ENCODE results near the gene NUDT14. TPM values are rescaled to one million over a fixed set of nuclear protein-coding genes. Genes with fewer than 3 reads are reported as not detected.

Gene NUDT14
- total and polyA plus RNA-seq, 2 of the 8 experiments (the other 6 are each of a cell fraction or from before 2014, with no cell fraction given), result 25.5 to 33.3 TPM

- Histone ChIP-seq H2BK15ac (ENCODE audit: low read length) (no peak overlapping the region), H3K4me1 (replicated peaks in 1 of 4; ENCODE audit: control insufficient read depth in 3 of 4, insufficient read depth in 4 of 4, low read length in 3 of 4) (peaks cover 0 to 14% (median 5%) of the 10 kb centered on the region in 4 experiments; a peak in 5 of 7 replicates), H3K79me1 (ENCODE audit: low read depth, low read length) (no peaks in the 10 kb centered on the region), H2BK12ac (ENCODE audit: low read depth, low read length) (0 out of 2 replicates have a peak overlapping the region, but pooled peaks have one; percentile 27), H3K23me2 (ENCODE audit: low read depth, low read length) (peaks cover 2% of the 10 kb centered on the region; the same call in 1 of the 2 replicates), H3K56ac (replicated peaks; ENCODE audit: insufficient read length, low read depth, low read length) (no peak overlapping the region), H4K8ac (ENCODE audit: extremely low read depth, insufficient read depth, low read length) (peak overlapping the region; percentile 35; the same call in 1 of the 2 replicates), H3K14ac (ENCODE audit: insufficient read length) (no peak overlapping the region), H4K91ac (replicated peaks; ENCODE audit: insufficient read length, low read length) (no peak overlapping the region), H3K36me3 (ENCODE audit: control insufficient read depth in 2 of 4, insufficient read depth in 4 of 4, low read length in 3 of 4) (no peaks in the 10 kb centered on the region), H3K4me2 (ENCODE audit: insufficient read depth in 1 of 2, low read depth in 2 of 2, low read length in 2 of 2) (no peak overlapping the region), H3K9me3 (ENCODE audit: insufficient read depth in 2 of 2, low read depth in 1 of 2, low read length in 1 of 2) (no peaks in the 10 kb centered on the region), H3K27me3 (replicated peaks in 1 of 4; ENCODE audit: control insufficient read depth in 3 of 4, extremely low read depth in 1 of 4, insufficient read depth in 3 of 4, low read length in 3 of 4) (peaks cover 0 to 16% (median 13%) of the 10 kb centered on the region in 4 experiments; a peak in 4 of 7 replicates), H4K20me1 (replicated peaks in 1 of 2; ENCODE audit: control insufficient read depth in 1 of 2, insufficient read depth in 2 of 2, low read length in 2 of 2) (peaks cover 3 to 8% of the 10 kb centered on the region in 2 experiments), H3K23ac (ENCODE audit: insufficient read length) (no peak overlapping the region), H2BK20ac (ENCODE audit: low read length) (no peak overlapping the region), H2AFZ (ENCODE audit: low read length) (no peak overlapping the region), H3K4me3 (ENCODE audit: extremely low read depth in 1 of 4, insufficient read depth in 2 of 4, low read depth in 3 of 4, low read length in 4 of 4) (no peak overlapping the region), H3K9ac (replicated peaks in 1 of 4; ENCODE audit: extremely low read depth in 1 of 4, low read depth in 3 of 4, low read length in 3 of 4) (no peak overlapping the region), H2AK5ac (ENCODE audit: low read depth, low read length) (no peak overlapping the region), H3K4ac (replicated peaks; ENCODE audit: insufficient read length, low read depth, low read length) (no peak overlapping the region), H3K18ac (ENCODE audit: extremely low read depth, low read length) (no peak overlapping the region), H2BK120ac (replicated peaks; ENCODE audit: low read depth, low read length) (no peak overlapping the region), H2BK5ac (ENCODE audit: low read depth, low read length) (no peak overlapping the region), H4K5ac (ENCODE audit: insufficient read length, low read depth, low read length) (no peak overlapping the region), H3K27ac (ENCODE audit: low read depth, low read length) (no peak overlapping the region), H3K79me2 (ENCODE audit: control insufficient read depth in 1 of 2, insufficient read depth in 2 of 2, low read length in 2 of 2) (no peaks in the 10 kb centered on the region)
- FAIRE-seq (no peak), DNase-seq (ENCODE audit: low read depth in 1 of 2, low spot score in 2 of 2) (peak in 1 of 2 experiments; percentile 67)
- ChIA-PET CTCF (ENCODE audit: partially characterized antibody) (interaction anchor here (0.5 to 6.2 kb wide), 38 partner anchors 11 to 949 kb away, joined by 3 to 36 read pairs (median 4); partner anchors contain the start of gene BTBD6), POLR2A (ENCODE audit: partially characterized antibody) (no interaction called here)
- WGBS, 2 experiments (ENCODE audit: extremely low coverage in 1 of 2, insufficient coverage in 1 of 2, insufficient read length in 1 of 2, insufficient replicate concordance in 2 of 2, low coverage in 1 of 2, low lambda C conversion rate in 2 of 2, missing lambda C conversion rate in 1 of 2), result 80% methylated on average over 28 of the region's 28 CpGs; no CpG with 5 or more reads in 1 of the 2 experiments
- TF ChIP-seq BACH1 (IDR thresholded peaks at IDR 0.05; ENCODE audit: low read length), result no peak
- TF ChIP-seq RAD21 (IDR thresholded peaks at IDR 0.05 in 1 of 2, conservative IDR thresholded peaks at IDR 0.05 in 1 of 2; ENCODE audit: low read depth in 2 of 2, low read length in 2 of 2), result peak; percentile 56 to 68
- no peak for TF ChIP-seq CBX5 (IDR thresholded peaks at IDR 0.05; ENCODE audit: low read depth, low read length)
- no peak for TF ChIP-seq EGR1 (IDR thresholded peaks at IDR 0.05; ENCODE audit: borderline replicate concordance, low read depth, low read length)
- no peak for TF ChIP-seq SUZ12 (IDR thresholded peaks at IDR 0.05; ENCODE audit: low read length)
- TF ChIP-seq CTCF (IDR thresholded peaks at IDR 0.05; ENCODE audit: control extremely low read depth in 1 of 3, insufficient read depth in 1 of 3, low read depth in 1 of 3, low read length in 3 of 3), result peak in 2 of 3 experiments; percentile 29 to 48; a peak in 2 of 4 replicates
- no peak for TF ChIP-seq NRF1 (IDR thresholded peaks at IDR 0.05; ENCODE audit: low read depth, low read length)
Measured at GRCh38 chr14:105201156-105201924, 20.2 kb upstream of the NUDT14 start.
